G401.6 (cell line): ENCODE results near the gene HPN.
"Not testable (repeated sequence)": the region's sequence is repeated elsewhere in the genome, so short reads cannot be mapped to it uniquely, and the experiment has no call there.

ENCODE experiments used
- FAIRE-seq: peaks from 2 replicates; lab custom pipeline; 2012; peaks lifted over from hg19 to GRCh38; lab: Jason Lieb, UNC

HPN gene

GRCh38 chr19:35041548-35042055, at the start of gene HPN:
Gene HPN, plus strand, starts transcription at chr19:35041721. Its CDS starts 786 bp downstream, at chr19:35042507.
- no peak for FAIRE-seq

GRCh38 chr19:34992582-34992981, 48.9 kb upstream of the HPN start:
- not testable (repeated sequence) for FAIRE-seq

DNA sequence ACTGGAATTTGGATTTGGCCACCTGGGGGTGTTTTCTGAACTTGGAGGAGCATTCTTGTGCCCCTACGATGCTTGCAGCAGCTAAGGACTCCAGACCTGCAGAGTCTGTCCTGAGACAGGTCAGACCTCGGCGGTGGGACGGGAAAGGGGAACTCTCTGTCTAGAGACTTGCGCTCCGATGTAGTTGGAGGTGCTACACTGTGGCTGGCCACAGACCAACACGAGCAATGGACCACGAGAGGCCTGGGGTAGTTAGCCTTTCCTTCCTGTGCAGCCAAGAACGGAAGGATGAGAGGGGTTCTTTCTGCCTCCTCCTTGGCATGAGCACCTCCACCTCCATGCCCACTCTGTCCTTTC, 47.3 kb upstream of the HPN start:
- FAIRE-seq = no peak

DNA sequence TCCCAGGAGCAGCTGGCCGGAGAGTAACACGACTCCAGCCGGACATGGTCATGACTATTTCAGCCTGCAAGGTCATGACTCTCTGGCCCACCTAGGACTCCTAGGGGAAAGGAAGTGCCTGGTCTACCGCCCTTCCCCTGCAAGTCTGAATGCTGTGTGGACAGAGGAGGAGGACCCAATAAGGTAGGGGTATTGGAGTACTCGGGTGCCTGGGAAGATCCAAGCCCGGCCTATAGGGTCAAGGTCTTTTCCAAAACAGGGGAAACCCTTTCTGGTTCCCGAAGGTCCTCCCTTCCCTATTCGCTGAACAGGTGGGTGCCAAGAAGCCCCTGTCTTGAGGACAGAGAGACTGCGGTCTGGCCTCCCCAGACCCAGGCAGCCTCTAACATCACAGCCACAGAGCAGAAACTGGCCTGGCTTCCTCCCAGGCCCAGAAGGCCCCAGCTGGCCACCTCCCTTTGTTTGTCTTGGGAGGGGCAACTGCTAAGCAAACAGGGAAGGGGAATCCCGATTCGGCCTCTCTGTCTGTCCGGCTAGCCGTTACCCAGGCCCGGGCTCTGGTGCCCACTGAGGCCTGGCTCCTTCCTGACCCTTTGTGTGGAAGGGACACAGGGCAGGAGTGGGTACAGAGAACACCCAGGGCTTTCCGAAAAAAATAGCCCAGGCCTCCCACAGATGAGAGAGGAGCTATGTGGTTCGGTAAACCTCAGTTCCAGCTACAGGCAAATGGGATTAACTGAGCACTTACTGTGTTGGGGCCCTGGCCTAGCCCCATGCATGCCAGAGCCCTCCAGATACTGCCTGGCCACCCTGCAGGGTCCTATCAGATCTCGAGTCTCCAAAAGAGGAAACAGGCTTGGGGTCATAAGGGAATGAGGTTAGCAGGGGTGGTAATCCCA, 46.6 kb upstream of the HPN start:
- no peak for FAIRE-seq

- no peak for FAIRE-seq
These were observed 46.0 kb upstream of the HPN start for GRCh38 chr19:34995551-34995950.

- FAIRE-seq = no peak
These were observed 44.4 kb upstream of the HPN start for GRCh38 chr19:34997071-34997617.

GRCh38 chr19:34998224-34998623, 43.3 kb upstream of the HPN start:
- FAIRE-seq = not testable (repeated sequence)

DNA sequence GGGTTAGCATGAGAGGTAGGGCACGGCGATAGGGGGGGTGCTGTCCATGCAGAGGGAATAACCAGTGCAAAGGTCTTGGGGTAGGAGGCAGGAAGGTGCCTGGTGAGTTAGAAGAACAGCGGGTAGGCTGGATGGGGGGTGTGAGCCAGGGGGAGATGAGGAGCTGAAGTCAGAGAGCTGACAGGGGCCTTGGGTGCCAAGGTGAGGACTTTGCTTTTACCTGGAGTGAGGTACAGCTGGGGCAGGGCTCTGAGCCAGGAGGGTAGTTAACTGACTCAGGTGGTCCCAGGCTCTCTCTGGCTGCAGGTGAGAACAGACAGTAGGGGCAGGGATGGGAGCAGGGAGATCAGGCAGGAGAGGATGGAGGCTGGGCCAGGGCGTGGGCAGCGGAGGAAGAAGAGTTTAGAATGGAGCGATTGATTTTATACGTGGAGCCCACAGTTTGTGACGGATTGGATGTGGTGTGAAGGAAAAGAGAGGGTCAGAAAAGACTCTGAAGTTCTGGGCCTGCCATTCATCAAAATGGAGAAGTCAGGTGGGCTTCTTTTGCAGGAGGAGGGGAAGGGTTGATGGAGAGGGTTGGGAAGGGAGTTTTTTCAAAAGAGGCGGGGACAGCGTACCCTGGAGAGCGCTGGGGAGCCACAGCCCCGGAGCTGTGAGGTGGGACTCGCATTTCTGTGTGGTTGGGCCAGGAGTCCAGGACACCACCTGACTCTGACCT, 42.6 kb upstream of the HPN start:
- peak; percentile 89 for FAIRE-seq

DNA sequence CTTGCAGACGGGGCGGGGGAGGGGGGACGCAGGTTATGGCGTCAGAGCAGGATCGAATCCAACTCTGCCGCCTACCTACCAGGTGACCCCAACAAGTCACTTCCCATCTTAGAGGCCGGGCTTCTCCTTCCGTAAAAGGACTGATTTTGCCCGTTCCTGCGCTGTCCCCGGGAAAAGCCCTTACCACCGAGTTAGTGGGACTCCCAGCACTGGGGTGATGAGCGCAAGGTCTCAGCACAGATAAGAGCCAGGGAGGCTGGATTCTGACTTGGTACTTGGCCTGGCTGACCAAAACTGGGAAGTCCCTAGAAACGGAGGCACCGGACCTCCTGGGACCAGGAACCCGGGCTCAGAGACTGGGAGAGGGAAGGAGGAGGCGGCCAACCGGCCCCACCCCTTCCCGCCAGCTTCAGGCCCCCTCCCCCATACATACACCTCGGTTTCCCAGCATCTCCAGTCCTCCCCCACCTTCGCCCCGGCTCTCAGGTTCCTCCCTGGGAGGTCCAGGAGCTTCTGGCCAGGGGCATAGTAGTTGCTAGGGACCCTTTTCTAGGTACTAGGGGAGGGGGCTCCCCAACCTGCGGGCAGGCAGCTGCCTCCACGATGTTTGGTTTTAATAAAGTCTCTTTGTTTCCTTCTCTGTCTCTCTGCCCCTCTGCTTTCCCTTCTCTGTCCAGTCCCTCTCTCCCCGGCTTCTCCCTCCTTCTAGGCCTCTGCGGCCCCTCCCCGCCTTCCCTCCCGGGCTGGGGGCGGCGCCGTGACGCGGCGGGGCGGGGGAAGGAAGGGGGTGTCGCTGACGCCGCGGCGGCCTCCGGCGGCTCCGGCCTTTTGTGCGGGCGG, 41.8 kb upstream of the HPN start, which contains the start of gene GRAMD1A:
GRAMD1A (plus strand) TSS at position 826 of the 840 bp plus-strand sequence. CDS start 156 bp downstream, outside the sequence.
- peak; percentile 15 for FAIRE-seq

- FAIRE-seq = no peak
These were observed 41.2 kb upstream of the HPN start for GRCh38 chr19:35000338-35000646.

GRCh38 chr19:35000647-35001501, 40.6 kb upstream of the HPN start:
- FAIRE-seq = no peak

DNA sequence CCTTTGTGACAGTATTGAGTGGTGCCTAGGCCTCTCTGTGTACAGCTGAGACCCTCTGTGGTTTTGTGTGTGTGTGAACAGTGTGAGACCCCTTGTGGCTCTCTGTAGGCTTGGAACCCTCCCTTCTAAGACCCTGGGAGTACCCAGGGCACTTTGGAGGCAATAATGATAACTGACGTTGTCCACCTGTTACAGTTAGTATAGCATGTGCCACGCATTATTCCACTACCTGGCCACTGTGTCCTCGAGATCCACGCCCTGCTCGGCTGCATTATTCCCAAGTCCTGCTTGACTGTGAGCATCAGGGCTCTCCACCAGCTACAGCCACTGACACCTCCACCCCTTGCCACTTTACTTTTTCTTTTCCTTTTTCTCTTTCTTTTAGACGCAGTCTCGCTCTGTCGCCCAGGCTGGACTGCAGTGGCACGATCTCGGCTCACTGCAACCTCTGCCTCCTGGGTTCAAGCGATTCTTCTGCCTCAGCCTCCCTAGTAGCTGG, 39.4 kb upstream of the HPN start:
- FAIRE-seq = no peak

- FAIRE-seq = no peak
These were observed 36.8 kb upstream of the HPN start for GRCh38 chr19:35004517-35005255.

GRCh38 chr19:35005256-35005977, 36.1 kb upstream of the HPN start:
- FAIRE-seq = no peak

- FAIRE-seq = not testable (repeated sequence)
These were observed 35.5 kb upstream of the HPN start for GRCh38 chr19:35006007-35006341.

- FAIRE-seq = no peak
These were observed 35.1 kb upstream of the HPN start for GRCh38 chr19:35006342-35006998.

DNA sequence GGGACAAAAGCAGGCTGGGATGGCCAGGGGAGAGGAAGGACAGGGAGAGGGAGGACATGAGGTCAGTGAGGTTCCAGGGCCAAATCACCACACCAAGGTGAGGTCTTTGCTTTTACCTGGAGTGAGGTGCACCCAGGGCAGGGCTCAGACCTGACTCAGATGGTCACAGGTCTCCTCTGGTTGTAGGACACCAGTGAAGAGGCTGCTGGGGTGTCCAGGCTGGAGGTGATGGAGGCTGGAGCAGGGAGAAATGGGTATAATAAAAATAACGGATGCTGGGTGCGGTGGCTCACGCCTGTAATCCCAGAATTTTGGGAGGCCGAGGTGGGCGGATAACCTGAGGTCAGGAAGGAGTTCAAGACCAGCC, 34.5 kb upstream of the HPN start:
- no peak for FAIRE-seq

DNA sequence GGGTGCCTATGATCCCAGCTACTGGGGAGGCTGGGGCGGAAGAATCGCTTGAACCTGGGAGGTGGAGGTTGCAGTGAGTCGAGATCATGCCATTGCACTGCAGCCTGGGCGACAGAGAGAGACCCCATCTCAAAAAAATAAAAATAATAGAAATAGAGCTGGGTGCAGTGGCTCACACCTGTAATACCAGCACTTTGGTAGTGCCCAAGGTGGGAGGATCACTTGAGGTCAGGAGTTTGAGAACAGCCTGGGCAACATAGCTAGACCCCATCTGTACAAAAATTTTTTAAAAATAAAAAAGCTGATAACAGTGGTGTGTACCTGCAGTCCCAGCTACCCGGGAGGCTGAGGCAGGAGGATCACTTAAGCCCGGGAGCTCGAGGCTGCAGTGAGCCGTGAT, 34.1 kb upstream of the HPN start:
- FAIRE-seq = not testable (repeated sequence)

GRCh38 chr19:35008891-35009341, 32.6 kb upstream of the HPN start:
- no peak for FAIRE-seq
